HUDEP-2 (cell line): ENCODE results near the gene POLE.
"Not testable (repeated sequence)": the region's sequence is repeated elsewhere in the genome, so short reads cannot be mapped to it uniquely, and the experiment has no call there.

ENCODE experiments used
- DNase-seq, 76 experiments: peaks; one replicate each; lab custom pipeline; 2025; ENCODE audit not compliant: unreplicated experiment in 76 of 76; lab: John Stamatoyannopoulos, UW

POLE gene

DNA sequence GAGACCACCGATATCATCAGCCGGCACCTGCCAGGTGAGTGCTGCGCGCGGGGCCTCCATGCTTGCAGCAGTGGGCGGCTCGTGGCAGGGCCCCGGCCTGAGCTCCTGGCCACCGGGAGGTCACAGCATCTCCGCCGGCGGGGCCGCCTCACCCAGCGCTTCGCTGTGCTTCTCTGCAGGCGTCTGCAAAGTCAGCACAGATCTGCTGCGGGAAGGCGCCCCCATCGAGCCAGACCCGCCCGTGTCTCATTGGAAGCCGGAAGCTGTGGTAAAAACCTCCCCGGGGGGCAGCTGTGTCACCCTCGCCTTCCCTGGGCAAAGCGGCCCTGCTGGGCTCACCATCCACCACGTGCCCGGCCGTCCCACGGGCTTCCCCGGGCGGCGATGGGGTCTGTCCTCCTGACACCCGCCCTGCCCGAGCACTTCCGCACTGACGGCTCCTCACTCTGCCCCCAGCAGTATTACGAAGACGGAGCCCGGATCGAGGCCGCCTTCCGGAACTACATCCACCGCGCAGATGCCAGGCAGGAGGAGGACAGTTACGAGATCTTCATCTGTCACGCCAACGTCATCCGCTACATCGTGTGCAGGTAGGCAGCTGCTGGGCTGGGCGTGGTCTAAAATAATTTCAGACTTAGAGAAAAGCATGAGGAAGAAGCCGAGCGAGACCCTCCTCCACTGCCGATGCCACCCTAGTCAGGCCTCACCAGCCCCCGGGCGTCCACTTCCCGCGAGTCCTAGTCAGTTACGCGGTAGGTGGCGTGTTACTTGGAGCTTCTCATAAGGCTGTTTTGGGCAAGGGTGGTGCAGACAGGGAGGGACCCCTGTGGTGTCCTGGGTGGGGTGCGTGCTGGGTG lies 30.6 kb upstream of the POLE start:
- DNase-seq, result no peak

DNA sequence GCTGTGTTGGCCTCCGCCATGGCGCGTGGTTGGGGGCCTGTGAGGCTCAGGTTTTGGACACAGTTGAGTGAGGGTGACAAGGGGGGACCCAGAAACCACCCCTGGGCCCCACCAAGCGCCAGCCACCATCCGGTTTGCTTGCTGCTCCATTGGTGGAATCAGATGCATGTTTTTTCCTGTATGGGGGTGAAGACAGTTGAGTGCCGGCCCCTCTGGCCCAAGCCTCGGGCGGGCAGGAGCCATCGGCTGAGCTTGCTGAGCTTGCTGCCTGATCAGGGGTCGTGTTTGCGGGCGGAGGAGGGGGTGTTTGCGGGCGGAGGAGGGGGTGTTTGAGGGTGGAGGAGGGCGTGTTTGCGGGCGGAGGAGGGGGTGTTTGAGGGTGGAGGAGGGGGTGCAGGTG lies 29.9 kb upstream of the POLE start:
- no peak for DNase-seq

DNA sequence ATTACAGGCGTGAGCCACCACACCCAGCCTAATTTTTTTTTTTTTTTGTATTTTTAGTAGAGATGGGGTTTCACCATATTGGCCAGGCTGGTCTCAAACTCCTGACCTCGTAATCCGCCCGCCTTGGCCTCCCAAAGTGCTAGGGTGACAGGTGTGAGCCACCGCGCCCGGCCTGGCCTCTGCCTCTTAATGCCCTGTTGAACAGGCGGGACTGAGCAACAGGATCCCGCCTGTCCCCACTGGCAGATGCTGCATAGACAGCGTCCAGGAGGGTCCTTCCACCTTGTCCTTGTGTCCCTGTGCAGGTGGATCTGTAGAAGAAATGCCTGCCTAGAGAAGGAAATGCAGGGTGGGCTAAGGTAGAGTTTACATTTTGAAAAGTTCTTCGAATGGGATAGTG lies 29.2 kb upstream of the POLE start:
- no peak for DNase-seq

DNA sequence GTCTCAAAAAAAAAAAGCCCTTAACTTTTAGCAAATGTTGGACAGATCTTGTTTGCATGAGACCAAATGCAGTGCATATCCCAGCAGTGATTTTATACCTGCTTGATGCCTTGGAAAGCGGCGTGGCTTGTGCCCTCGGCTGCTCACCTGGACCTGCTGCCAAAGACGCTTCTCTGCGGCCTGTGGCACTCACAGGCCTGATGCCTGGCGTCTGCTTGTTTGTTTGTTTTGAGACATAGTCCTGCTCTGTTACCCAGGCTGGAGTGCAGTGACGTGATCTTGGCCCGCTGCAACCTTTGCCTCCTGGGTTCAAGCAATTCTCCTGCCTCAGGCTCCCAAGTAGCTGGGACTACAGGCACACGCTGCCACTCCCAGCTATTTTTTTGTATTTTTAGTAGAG lies 28.7 kb upstream of the POLE start:
- no peak for DNase-seq

DNA sequence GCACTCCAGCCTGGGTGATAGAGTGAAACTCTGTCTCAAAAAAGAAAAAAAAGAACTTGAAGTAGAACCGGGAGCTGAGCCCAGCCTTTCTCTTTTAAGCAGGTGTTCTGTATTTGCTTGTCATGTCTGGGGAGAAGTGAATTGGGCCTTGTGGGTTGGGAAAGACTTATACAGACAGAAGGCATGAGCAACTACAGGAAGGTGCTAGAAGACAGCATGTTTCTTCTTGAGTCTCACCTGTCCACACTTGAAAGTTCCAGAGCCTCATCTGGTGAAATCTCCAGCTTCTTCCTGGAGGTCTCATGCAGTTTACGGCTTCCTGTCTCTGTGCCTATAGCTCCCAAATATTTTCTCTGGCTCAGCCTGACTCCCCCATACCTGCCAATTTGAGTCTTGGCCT lies 26.0 kb upstream of the POLE start:
- DNase-seq, result no peak

DNA sequence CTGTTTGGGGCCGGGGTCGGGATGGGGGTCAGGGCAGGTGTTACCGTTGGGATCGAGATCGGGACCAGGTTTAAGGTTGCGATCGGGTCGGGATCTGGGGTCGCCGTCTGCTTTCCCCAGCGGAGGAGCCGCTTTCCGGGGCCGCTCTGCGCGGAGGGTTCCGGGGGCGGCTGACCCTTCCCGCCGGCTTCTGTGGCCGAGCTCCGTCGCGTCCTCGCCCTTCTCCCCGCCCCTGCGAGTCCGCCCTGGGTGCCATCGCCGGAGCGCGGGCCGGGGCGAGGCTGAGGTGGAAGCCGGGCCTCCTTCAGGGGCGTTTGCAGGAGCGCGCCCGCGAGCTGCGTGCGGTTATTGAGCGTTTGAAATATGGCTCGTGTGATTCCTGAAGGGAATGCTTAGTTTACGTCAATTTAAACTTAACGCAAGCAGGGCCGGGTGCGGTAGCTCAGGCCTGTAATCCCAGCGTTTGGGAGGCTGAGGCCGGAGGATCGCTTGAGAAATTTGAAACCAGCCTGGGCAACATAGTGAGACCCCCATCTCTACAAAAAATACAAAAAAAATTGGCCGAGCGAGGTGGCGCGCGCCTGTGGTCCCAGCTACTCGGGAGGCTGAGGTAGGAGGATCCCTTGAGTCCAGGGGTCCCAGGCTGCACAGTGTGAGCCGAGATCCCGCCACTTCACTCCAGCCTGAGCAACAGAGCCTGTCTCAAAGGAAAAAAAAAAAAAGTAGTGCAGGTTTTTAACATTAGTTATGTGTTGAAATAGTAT lies 24.1 kb upstream of the POLE start:
- peak in 15 of 76 experiments; percentile 12 to 34 (median 18) for DNase-seq

DNA sequence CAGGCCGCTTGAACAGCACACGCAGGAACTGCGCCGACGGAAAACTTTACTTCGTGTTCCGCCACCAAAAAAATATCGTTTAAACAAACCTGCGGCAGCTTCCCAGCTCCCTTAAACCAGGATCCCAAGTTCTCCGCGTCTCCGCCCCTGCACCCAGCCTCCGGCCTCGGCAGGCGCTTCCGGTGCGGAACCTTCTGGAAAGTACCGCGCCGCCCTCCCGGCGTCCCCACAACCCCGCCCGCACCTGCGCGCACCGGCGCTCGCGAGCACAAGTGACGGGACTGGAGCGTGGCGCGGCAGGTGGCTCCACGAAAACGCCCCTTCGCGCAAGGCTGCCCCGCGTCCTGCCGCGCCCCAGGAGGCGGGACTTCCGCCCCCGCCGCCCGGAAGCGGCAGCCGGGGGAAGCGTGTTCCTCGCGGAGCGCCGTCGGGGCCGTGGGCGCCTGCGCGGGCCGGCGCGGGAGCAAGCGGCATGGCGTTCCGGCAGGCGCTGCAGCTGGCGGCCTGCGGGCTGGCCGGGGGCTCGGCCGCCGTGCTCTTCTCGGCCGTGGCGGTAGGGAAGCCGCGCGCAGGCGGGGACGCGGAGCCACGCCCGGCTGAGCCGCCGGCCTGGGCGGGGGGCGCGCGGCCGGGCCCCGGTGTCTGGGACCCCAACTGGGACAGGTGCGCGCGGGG lies 23.4 kb upstream of the POLE start, which contains the start of gene PGAM5:
Gene PGAM5 (plus strand): TSS at position 438 of the 675 bp plus-strand sequence. CDS start 35 bp downstream, at position 473.
- DNase-seq, result peak in 70 of 76 experiments; percentile 6 to 81 (median 58)

DNA sequence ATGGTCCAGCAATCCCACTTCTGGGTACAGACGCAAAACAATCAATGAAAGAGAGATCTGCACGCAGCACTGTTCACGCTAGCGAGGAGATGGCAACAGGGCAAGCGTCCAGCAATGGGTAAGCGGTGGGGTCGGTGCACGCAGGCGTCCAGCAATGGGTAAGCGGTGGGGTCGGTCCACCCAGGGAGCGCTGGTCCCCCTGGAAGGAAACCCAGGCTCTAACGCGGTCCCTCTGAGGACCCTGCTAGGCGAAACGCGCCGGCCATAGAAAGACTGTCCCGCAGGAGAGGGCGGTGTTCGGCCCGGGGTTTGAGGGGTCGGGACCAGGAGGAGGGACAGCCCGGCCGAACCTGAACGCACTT lies 22.9 kb upstream of the POLE start:
- DNase-seq, result peak in 1 of 76 experiments; percentile 29

DNA sequence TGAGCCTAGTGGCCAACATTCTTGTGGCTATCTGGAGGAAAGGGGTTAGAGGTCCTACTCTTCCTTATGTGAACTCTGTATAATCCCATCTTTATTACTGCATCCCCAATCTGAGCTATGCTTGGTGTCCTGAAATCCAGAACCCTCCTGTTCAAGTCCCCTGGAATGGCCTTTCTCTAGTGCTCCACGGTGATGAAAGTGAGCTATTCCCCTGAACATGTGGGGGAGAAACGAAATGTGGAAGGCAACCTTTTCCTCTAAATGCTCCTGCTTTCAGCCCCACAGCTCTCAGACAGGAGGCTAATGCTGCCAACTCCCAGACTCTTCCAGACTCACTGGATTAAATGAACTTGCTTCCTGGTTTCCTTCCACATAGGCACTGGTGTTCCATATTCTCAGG lies 21.0 kb upstream of the POLE start:
- DNase-seq, result no peak

DNA sequence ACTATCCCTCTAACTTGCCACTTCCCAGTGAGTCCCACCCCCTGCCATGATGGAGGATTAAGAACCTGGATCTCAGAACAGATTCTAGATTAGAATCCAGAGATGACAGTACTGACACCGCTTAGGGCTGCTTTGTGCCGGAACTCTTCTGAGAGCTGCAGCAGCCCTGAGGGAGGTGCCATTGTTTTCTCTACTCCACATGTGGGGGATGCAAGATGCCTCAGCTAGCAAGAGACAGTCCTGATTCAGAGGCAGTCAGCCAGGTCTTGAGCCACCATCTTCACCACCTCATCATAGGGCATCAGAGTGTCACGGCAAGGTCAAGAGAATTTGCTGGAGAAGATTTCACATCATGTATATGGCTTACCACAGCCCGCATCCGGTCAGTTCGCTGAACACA lies 20.1 kb upstream of the POLE start:
- no peak for DNase-seq

DNA sequence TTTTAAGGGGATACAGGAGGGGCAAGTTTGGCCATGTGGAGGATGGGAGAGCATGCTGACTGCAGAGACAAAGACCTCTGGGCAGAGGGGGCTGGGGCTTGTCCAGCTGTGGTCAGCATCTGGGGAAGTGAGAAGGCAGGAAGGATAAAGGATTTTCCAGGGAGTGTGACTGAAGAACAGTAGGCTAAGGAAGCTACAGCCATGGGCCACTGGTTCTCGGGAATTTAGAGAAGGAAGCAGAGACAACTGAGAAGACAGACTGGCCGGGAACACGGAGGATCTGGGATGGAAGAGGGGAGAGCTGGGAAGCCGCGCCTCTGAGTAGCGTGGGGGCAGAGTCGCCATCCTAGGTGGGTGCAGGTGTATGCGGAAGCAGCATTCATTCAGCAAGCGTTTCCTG lies 16.5 kb upstream of the POLE start:
- DNase-seq, result no peak

DNA sequence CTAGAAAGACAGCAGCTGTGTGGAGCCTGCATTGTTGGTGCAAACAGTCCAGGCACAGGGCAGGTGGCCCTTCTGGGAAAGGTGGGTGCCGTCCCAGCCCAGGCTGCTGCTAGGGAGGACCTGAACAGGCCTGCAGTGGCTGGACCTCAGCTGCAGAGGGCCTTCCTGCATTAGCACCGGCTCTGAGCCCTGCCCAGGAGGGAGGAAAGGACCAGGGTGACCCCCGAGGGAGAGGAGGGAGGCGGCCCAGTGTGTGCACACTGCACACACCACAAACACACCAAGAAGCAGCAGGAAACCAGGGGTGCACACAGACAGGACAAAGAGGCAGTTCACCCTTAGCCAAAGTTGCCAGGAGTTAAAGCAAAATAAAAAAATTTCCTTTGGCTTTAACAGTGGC lies 15.5 kb upstream of the POLE start:
- no peak for DNase-seq

DNA sequence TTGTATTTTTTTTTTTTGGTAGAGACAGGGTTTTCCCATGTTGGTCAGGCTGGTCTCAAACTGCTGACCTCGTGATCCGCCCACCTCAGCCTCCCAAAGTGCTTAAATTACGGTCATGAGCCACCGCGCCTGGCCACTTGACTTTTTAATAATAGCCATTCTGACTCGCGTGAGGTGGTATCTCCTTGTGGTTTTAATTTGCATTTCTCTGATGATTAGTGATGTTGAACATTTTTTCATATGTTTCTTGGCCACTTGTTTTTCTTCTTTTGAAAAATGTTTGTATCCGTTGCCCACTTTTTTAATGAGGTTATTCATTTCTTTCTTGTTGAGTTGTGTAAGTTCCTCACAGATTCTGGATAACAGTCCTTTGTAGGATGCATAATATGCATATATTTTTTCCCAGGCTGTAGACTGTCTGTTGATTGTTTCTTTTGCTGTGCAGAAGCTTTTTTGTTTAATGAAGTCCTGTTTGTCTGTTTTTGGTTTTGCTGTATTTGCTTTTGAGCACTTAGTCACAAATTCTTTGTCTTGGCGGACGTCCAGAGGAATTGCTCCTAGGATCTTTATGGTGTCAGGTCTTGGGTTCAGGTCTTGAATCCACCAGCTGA lies 13.2 kb upstream of the POLE start:
- no peak for DNase-seq

DNA sequence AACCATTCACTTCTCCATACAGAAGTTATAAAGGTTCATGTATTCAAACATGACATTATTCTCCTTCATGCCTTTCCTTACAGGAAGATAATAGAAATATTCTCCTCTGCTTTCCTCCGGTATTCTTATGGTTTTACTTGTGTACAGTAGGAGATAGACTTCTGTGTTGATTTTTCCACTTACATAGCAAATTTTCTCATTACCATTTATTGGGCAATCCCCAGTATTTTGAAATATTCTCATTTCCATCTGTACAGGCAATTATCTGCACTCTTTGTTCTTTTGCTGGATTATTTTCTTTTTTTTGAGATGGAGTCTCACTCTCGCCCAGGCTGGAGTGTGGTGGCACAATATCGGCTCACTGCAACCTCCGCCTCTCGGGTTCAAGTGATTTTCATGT lies 11.2 kb upstream of the POLE start:
- DNase-seq, result no peak

DNA sequence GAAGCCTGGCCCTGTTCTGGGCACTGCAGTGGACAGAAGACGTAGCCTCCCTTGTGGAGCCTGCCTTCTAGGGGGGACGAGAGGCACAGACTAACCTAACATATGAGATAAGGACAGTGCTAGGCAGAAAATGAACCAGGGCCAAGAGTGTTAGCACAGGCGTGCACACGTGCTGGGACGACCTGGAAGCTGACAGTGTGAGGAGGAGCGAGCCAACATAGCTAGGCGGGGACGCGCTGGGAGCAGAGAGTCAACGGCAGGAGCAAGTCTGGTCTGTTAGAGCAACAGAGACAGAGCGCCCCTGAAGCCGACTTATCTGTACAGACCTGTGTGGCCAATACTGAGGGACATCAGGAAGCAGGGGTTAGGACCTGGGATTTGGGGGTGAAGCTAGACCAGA lies 8.3 kb upstream of the POLE start:
- peak in 8 of 76 experiments; percentile 10 to 62 (median 25) for DNase-seq

DNA sequence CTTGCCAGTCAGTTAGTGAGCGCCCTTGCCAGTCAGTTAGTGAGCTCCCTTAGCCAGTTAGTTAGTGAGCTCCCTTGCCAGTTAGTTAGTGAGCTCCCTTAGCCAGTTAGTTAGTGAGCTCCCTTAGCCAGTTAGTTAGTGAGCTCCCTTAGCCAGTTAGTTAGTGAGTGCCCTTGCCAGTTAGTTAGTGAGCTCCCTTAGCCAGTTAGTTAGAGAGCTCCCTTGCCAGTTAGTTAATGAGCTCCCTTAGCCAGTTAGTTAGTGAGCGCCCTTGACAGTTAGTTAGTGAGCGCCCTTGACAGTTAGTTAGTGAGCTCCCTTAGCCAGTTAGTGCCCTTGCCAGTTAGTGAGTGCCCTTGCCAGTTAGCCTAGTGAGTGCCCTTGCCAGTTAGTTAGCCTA lies 7.7 kb upstream of the POLE start:
- DNase-seq, result not testable (repeated sequence)

DNA sequence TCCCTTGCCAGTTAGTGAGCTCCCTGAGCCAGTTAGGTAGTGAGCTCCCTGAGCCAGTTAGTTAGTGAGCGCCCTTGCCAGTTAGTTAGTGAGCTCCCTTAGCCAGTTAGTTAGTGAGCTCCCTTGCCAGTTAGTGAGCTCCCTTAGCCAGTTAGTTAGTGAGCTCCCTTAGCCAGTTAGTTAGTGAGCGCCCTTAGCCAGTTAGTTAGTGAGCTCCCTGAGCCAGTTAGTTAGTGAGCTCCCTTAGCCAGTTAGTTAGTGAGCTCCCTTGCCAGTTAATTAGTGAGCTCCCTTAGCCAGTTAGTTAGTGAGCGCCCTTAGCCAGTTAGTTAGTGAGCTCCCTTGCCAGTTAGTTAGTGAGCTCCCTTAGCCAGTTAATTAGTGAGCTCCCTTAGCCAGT lies 4.9 kb upstream of the POLE start:
- not testable (repeated sequence) for DNase-seq

DNA sequence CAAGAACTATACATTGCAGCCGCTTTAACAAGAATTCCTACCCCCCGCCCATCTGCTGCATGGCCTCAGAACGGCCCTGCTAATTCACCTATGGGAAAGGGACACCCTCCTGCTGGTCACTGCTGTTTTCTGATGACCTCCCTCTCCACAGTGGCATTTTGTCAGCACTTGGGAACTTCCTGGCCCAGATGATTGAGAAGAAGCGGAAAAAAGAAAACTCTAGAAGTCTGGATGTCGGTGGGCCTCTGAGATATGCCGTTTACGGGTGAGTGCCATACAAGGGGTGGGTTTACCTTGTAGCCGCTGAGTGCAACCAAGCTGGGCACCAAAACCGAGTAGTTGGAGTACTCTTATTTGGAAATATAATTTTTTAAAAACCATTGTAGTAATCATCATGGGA lies 3.0 kb upstream of the POLE start:
- no peak for DNase-seq

DNA sequence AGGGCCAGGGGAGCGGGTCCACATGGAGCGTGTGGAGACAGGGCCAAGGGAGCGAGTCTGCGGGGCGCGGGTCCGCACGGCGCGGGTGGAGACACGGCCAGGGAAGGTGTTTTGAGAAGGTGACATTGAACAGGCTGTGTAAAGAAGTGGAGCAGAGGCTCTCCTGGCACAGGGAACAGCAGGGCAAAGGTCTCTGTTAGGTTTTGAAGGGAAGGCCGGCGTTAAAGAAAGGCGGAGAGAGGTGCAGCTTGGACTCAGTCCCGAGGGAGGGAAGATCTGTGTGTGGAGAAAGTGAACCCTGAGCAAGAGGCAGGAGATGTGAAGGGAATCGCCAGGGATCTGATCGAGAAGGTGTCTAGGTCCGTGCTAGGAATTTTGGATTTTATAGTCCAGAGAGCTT lies 2.1 kb upstream of the POLE start:
- no peak for DNase-seq

DNA sequence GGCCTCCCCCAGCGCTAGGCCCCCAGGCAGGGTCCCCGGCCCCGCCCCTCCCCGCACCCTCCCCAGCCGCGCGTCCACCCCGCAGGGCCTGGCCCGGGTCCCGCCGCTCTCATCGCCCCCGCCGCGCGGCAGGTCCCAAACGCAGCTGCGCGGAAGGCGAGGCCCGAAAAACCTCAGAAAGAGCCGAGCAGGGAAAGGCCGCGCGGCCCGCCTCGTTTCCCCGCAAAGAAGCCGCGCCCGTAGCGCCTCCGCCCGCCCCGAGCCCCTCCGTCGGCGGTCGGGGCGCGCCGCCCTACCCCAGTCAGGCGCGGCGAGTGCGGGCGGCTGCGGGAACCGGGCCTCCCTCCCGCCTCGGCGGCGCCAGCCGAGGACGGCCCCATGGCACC lies 324 bp downstream of the POLE start:
- DNase-seq, result peak in 16 of 76 experiments; percentile 8 to 58 (median 38)

DNA sequence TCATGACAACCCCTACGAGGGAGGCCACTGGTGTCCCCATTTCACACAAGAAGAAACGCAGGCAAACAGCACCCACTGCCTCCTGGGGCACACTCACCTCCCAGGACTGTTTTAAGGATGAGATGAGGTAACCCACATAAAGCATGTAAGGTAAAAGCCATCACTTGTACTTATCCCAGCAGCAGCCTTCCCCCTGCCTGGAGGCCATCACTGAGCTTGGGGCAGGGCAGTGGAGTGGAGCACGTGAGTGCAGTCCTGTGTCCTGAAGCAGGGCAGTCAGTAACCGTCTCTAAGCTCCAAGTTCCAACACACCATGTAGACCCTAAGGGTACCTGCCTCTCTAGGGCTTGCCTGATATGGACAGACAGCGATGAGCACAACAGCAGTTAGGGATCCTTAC lies 1.7 kb downstream of the POLE start:
- DNase-seq, result no peak
